Measurements from ENCODE around the gene AMN. TPM values are rescaled to one million over a fixed set of nuclear protein-coding genes. Genes with fewer than 3 reads are reported as not detected.

The AMN gene
- total and polyA plus RNA-seq, 2 donors (not counting 1 experiment from before 2014, with no cell fraction given): 11.5 to 15.0 TPM

DNA sequence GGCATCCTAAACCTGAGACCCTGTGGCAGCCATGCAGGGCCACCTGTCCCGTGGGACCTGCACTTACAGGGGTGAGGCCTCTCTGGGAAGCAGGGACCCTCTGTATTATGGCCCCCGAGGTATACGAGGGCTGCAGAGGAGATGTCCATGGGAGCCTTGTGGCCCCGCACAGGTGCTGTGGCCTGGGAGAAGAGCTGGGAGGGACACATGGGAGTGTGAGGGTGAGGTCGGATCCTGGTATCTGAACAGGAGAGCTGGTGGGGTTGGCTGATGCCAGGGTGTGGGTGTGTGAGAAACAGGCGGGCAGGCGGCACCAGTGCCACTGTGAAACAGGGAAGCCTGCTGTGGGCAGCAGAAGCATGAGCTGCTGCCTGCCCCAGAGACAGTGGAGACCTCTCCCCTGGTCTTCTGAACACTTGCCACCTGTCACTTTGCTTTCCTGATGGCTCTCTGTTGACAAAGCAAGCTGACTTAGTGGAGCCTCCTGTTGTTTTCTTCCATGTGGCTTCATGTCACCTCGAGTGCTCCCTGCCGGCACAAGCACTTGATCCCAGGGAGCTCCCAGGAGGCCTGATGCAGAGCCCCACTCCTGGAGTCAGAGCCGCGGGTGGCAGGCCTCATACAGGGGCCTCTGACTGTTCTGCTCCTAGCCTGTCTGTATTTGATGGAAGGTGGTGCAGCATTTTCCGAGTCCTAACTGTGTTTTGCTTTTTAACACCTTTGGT, 19.8 kb upstream of the AMN start:
- WGBS (ENCODE audit: insufficient coverage): 92% methylated on average over 12 of the region's 12 CpGs
- peak overlapping the region; percentile 73 for H3K27ac Mint-ChIP-seq
- no peaks in the 10 kb centered on the region for H3K27me3 Mint-ChIP-seq
- peaks cover 68 to 79% of the 10 kb centered on the region in 2 donors for H3K4me1 ChIP-seq (ENCODE audit: control insufficient read depth in 2 of 2, insufficient read depth in 2 of 2, low read length in 2 of 2)
- peaks cover 40% of the 10 kb centered on the region for H3K79me2 ChIP-seq (ENCODE audit: control insufficient read depth, insufficient read depth, low read length)
- no peaks in the 10 kb centered on the region for H3K9me3 Mint-ChIP-seq (ENCODE audit: insufficient read depth)
- H3K27ac ChIP-seq (ENCODE audit: low read length in 2 of 2): peak overlapping the region; percentile 91 to 93
- H3K27me3 ChIP-seq (replicated peaks in 1 of 4; ENCODE audit: control extremely low read depth in 1 of 4, control insufficient read depth in 3 of 4, insufficient read depth in 4 of 4, low read length in 3 of 4): no peaks in the 10 kb centered on the region
- DNase-seq (no peak), ATAC-seq (ENCODE audit: low read depth) (no peak)
- H3K36me3 ChIP-seq (replicated peaks in 1 of 2; ENCODE audit: control extremely low read depth in 1 of 2, control insufficient read depth in 1 of 2, extremely low read depth in 1 of 2, insufficient read depth in 2 of 2, low read length in 1 of 2): peaks cover 0 to 55% of the 10 kb centered on the region in 2 experiments
- H2AFZ ChIP-seq (ENCODE audit: insufficient read depth, low read depth, low read length, poor library complexity, severe bottlenecking): no peak overlapping the region
- peak overlapping the region; percentile 52 for H3K4me3 Mint-ChIP-seq
- H3K9me3 ChIP-seq (ENCODE audit: control extremely low read depth in 1 of 3, control insufficient read depth in 2 of 3, insufficient read depth in 1 of 3, low read length in 2 of 3): peaks cover 0 to 3% (median 0%) of the 10 kb centered on the region in 3 donors
- TF ChIP-seq, protein P1, sequence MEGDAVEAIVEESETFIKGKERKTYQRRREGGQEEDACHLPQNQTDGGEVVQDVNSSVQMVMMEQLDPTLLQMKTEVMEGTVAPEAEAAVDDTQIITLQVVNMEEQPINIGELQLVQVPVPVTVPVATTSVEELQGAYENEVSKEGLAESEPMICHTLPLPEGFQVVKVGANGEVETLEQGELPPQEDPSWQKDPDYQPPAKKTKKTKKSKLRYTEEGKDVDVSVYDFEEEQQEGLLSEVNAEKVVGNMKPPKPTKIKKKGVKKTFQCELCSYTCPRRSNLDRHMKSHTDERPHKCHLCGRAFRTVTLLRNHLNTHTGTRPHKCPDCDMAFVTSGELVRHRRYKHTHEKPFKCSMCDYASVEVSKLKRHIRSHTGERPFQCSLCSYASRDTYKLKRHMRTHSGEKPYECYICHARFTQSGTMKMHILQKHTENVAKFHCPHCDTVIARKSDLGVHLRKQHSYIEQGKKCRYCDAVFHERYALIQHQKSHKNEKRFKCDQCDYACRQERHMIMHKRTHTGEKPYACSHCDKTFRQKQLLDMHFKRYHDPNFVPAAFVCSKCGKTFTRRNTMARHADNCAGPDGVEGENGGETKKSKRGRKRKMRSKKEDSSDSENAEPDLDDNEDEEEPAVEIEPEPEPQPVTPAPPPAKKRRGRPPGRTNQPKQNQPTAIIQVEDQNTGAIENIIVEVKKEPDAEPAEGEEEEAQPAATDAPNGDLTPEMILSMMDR (IDR thresholded peaks at IDR 0.05): no peak
- TF ChIP-seq EZH2 (IDR thresholded peaks at IDR 0.05; ENCODE audit: borderline replicate concordance, insufficient read depth, low read depth, low read length, poor library complexity, severe bottlenecking): no peak
- intact Hi-C loops (cut with micrococcal nuclease): no loop called here
- peak overlapping the region; percentile 76 for H3K4me2 ChIP-seq (replicated peaks; ENCODE audit: low read depth, low read length, poor library complexity, severe bottlenecking)
- ChIA-PET CTCF (interaction anchor here (1.1 to 1.8 kb wide), 5 partner anchors 14 to 208 kb away, joined by 4 to 10 read pairs (median 5); no protein-coding TSS in a partner anchor), POLR2A (interaction anchor here (2.2 kb wide), 1 partner anchor 14 kb away, joined by 13 read pairs; no protein-coding TSS in a partner anchor)
- peaks cover 62% of the 10 kb centered on the region for H3K4me1 Mint-ChIP-seq
- H4K20me1 ChIP-seq (ENCODE audit: control insufficient read depth, insufficient read depth, low read length, poor library complexity, severe bottlenecking): no peaks in the 10 kb centered on the region
- peak overlapping the region; percentile 52 for H3K9ac ChIP-seq (ENCODE audit: low read length)
- peak overlapping the region in 2 of 5 experiments; percentile 13 to 40 for H3K4me3 ChIP-seq (ENCODE audit: control extremely low read depth in 1 of 5, extremely low read depth in 1 of 5, insufficient read depth in 1 of 5, low read depth in 2 of 5, low read length in 4 of 5)
